Measurements from ENCODE around the gene RABAC1.
"Not testable (repeated sequence)": the region's sequence is repeated elsewhere in the genome, so short reads cannot be mapped to it uniquely, and the experiment has no call there.

The RABAC1 gene

GRCh38 chr19:41944336-41944735, 14.8 kb downstream of the RABAC1 start:
- DNase-seq, result no peak

DNA sequence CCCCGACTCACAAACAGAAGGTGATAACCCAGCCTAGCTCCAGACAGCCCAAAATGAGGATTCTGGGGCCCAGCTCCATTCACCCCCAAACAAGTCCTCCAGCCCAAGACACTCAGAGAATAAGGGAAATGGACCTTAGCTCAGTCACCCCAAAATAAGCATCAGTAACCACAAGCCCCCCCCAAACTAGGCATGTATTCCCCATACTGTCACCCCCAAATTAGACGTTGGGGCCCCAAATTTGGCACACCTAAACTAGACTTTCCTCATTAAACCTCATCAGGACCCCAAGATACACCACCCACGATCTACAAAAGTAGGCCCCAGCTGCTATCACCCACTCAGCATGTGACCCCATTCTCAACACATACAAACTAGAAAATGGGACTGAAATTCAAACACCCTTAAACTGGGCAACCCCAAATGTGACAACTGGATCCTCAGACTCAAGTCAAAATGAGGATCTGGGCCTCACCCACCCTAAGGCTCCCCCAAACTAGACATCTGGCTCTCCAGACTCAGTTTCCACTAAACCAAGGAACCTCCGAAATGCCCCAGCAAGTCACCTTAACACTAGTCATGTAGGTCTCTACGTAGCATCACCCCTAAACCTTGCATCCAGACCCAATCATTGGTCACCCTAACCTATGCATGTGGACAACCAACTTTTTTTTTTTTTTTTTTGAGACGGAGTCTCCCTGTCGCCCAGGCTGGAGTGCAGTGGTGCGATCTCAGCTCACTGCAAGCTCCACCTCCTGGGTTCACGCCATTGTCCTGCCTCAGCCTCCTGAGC, 17.5 kb downstream of the RABAC1 start:
- DNase-seq, result no peak

DNA sequence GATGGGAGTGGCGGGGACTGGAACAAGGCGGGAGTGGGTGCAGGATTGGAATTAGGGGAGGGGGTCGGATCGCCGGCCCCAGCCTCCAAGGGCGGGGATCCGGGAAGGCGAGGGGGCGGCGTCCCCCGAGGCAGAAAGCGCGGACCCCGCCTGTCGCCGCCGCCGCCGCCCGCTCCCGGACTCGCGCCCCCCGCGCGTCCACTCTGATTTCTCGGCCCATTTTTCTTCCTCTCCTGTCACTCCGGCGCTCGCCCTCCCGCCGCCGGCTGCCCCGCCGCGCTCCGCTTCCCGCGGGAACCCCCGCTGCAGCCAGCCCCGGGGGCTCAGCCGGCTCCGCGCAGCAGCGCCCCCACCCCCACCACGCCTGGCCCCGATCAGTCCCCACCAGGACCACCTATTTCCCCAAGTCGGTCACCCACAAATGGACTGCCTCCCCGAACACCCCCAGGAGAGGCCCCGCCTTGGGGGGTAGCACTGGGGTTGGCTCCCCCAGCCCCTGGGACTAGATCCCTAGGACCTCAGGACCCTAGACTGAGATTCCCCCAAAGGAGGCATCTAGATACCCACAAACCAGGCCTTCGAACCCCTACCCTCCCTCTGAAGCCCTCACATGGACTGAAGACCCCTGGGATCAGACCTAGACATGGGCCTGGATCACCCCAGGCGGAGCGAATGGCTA, 18.3 kb downstream of the RABAC1 start:
- no peak for DNase-seq

- no peak for DNase-seq
Measured at GRCh38 chr19:41939861-41940730, 19.0 kb downstream of the RABAC1 start.

- DNase-seq, result not testable (repeated sequence)
Measured at GRCh38 chr19:41939209-41939608, 19.9 kb downstream of the RABAC1 start.

GRCh38 chr19:41937525-41938468, 21.3 kb downstream of the RABAC1 start:
- DNase-seq, result no peak

DNA sequence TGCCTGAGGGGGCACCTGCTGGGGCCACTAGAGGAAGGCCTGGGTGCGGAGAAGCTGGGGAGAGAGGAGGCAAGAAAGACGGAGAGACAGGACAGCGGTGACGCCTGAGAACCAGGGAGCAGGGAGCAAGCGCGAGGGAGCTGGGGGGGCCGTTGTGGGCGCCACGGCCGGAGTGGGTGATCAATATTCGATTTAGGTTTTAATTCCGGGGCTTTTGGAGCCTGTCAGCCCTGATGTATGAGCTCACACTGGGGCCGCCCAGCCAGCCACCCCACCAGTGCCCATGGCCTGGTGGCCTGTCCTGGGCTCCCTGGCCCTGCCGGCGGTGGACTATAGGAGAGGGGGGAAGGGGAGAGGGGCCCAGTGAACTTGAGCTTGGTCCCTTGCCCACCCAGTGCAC, 22.2 kb downstream of the RABAC1 start:
- DNase-seq, result no peak

DNA sequence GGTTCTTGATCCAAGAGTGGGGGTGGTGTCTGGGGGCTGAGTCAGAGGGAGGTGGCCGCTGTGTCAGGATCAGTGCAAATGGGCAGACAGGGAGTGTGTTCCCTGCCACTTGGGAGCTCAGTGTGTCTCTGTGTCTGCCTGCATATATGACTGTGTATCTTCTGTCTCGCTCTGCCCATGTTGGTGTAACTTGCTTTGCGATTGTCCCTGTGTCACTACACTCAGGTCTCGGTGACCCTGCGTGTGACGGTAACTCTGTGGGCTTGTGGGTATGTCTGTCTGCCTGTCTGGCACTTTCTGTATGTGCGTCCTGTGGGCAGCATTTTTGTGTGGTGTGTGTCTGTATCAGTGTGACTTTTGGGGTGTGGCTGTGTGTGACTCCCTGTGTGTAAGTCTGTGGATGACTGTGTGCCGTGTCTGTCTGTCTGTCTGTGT, 22.7 kb downstream of the RABAC1 start:
- DNase-seq, result no peak

GRCh38 chr19:41935760-41936415, 23.2 kb downstream of the RABAC1 start:
- DNase-seq, result no peak

- DNase-seq, result peak; percentile 29
Measured at GRCh38 chr19:41934849-41935374, 24.2 kb downstream of the RABAC1 start.

- no peak for DNase-seq
Measured at GRCh38 chr19:41933693-41934426, 25.3 kb downstream of the RABAC1 start.

DNA sequence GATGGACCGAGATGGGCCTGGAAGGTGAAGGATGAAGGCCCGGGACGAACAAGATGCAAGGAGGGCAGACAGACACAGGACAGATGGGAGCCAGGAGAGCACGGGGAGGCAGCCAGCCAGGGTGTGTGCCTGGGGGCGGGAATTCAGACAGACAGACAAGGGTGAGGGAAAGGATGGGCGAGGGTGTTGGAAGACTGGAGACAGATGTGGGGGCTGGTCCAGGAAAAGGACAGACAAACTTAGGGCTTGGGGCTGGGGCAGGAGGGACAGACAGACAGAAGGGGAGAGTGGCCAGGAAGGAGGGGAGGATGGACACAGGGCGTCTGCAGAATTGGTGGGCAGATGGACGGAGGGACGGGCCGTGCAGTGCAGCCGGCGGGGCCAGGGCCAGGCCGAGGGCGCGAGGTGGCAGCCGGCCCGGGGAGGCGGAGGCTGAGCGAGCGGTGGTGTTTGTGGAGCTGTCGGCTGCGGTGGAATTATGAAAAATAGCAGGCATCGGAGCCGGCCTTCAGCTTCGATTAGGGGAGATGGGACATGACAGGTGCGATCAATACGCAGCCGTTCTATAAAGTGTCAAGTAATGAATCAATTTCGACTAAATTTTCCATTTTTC, 26.3 kb downstream of the RABAC1 start:
- DNase-seq, result no peak

DNA sequence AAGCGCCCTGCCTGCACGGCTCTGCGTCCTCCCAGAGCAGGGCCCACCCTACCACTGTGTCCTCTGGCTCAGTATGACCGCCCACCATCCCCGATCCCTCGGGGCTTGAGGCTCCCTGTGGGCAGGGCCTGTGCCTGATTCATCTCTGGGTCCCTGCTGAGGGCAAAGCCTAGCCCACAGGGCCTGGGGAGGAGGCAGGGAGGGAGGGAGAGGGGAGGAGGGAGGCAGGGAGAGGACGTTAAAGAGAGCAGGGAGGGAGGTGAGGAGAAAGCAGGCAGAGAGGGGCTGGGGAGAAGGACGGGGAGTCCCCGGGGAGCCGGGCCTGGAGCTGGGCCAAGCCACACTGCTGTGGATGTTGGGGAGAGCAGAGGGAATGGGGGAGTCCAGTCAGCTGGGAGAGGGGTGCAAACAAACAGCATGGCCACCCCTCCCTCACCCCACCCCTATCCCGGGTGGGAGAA, 26.8 kb downstream of the RABAC1 start:
- no peak for DNase-seq

GRCh38 chr19:41930926-41931592, 28.1 kb downstream of the RABAC1 start:
- DNase-seq, result no peak

GRCh38 chr19:41930322-41930722, 28.8 kb downstream of the RABAC1 start:
- no peak for DNase-seq

DNA sequence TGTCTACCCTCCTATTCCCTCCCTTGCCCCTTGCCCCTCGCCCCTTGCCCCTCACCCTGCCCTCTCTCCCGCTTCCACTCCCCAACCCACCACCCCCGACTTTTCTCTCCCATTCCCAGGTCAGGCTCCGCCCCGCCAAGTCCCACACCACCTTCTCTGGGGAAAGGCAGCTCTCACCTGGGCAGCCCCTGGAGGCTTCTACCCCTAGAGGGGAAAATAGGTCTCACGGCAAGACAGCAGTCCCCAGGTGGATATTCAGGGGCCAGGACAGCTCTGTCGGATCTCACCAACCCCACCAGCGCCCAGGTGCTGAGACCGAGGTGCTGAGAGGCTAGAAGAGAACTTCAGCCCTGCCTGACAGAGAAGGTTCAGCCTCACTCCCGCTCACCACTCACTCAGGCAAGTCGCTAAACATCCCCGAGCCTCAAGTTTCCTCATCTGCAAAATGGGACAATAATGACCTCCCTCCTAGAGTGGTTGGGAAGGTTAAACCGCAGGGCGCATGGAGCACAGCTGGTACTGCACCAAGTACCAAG, 29.5 kb downstream of the RABAC1 start:
- DNase-seq, result no peak

GRCh38 chr19:41928754-41929535, 30.2 kb downstream of the RABAC1 start:
- DNase-seq, result no peak

DNA sequence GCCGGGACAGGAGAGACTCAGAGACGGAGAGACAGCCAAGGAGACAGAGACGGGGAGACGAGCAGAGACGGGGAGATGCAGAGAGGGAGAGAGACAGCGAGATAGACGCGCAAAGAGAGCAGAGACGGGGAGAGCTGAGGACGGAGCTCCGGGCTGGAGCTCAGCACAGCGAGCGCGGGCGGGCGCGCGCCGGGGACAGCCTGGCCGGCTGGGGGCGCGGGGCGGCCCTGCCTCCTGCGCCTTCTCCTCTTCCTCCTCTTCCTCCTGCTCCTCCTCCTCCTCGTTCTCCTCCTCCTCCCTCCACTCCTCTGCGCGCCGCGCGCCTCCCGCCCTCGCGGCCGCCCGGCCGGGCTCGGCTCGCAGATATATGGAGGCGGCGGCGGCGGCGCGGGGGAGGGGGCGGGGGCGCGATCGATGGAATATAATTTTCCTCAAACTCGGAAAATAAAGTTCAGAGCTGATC, 30.9 kb downstream of the RABAC1 start, which contains the start of gene ERFL:
Gene ERFL, minus strand, starts transcription at position 229 of the 463 bp plus-strand sequence. CDS start 15,530 bp downstream, outside the sequence.
- DNase-seq, result no peak

Data from NCI-H1092 (cell line).